Hypothalamus (tissue), 51 donors: ENCODE measurements around the gene SEMA3G.

Experiments
- DNase-seq, 51 donors: peaks; one replicate each; lab custom pipeline; 2025; lab: John Stamatoyannopoulos, UW

The SEMA3G gene

DNA sequence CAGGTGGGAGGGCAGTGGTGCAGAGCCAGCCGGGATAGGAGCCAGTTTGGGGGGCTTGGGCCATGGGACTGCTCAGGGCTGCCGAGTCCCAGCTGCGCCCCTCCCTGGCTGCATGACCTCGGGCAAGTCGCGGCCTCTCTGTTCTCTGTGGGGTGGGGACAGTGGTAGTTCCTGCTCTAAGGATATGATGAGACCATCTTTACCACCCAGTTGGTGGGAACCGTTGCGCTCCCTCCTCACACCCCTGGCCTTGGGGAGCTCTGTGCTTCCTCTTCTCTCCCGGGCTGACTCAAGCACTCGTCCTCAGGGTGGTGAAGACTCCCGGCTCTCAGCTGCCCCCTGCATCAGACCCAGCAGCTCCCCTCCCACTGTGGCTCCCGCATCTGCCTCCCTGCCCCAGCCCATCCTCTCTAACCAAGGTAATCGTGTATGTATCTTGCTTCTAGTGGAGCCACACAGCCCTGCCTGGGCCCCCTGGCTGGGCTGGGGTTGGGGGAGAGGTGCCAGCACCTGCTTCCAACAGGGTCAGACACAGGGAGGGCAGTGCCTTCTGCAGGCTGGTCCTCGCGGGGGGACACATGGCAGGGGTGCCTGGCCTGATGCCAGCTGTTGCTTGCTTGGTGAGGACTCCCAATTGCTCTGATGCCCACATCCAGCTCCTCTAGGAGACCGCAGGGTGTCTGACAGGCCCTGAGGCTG is 35.1 kb upstream of the SEMA3G start:
- no peak for DNase-seq

DNA sequence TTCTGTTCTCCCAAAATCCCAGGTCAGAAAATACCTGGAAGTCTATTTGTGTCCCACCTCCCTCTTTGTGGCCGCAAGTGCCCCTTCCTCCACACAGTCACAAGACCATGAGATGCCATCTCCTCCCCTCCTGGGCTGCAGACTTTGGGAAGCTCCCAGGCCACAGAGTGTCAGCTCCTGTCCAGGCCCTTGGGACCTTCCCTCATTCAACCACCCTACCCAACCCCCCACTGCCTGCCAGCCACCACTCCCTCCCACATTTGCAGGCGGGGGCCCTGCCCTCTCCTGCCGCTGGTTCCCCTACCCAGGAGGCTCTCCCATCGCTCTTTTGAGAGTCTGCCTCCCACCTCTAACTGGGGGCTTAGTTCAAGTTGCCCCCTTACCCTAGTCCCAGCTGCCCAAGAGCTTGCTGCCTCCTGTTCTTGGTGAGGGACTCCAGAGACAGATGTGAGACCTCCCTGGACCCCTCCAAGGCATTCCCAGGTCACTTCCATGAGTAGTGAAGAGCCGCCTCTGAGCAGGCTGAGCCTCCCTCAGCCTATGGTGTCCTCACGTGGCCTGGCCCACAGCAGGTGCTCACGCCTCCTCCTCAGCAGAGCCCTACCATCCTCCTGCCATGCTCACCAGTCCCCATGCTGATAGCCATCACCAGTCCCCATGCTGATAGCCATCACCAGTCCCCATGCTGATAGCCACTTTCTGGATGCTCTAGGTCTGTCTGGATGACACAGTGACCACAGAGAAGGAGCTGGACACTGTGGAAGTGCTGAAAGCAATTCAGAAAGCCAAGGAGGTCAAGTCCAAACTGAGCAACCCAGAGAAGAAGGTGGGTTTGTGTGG is 34.4 kb upstream of the SEMA3G start:
- DNase-seq = no peak

DNA sequence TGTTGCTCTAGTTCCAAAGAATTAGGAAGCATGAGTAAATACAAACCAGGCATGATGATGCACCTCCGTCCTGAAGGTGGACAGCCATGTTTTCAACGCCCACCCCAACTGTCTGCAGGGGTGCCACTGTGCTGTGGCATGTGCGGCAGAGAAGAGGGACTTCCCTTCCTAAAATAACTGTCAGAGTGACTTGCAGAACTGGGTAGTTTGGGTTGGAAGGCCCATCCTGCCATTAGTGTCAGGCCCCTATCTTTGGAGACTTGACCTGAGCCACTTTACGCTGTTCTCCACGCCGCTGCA is 32.8 kb upstream of the SEMA3G start:
- no peak for DNase-seq

DNA sequence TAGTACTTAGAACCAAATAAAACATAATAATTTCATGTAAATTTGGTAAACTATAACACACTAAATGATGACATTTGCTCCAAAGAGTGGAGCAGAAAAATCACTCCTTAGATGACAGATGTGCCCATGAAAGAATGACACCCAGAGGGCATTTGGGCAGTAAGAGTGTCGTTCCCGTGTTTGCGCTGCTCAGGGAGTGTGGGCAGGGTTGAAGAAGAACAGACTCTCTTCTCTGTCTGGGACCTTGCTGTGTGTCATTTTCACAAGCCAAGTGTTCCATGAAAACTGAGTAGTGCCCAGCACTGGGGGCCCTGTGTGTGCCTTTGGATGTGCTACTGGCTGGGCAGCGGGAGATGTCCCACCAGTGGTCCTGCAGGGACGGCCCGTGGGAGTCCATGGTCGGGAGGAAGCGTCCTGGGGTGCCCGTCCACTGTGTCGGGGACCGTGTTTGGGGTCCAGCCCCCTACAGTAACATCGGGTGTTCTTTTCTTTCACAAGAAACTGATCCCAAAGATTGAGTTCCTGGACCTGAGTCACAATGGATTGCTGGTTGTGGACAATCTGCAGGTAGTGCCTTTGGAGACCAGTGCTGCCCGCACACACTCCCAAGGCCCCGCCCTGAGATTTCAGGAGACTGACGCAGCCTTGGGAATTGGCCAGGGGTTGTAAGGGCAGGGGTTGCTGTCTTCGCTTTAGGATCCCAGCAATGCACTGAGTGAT is 32.3 kb upstream of the SEMA3G start:
- DNase-seq = no peak

DNA sequence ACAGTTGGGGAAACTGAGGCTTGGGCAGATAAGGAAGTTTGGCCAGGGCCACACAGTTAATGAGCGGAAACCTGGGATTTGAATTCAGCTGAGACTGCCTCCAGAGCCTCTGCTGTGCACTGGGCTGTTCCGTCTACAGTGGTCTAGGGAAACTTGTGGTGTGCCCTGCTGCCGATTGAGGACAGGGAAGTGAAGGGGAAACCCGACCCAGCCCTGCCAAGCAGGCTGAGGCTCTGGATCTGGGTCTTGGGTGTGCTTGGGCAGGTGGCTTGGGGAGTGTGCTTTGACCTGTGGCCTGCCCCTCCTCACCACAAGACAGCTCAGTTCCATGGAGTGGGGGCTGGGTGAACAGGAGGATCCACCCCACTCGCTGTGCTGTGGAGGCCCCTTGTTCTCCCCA is 28.1 kb upstream of the SEMA3G start:
- DNase-seq = no peak

DNA sequence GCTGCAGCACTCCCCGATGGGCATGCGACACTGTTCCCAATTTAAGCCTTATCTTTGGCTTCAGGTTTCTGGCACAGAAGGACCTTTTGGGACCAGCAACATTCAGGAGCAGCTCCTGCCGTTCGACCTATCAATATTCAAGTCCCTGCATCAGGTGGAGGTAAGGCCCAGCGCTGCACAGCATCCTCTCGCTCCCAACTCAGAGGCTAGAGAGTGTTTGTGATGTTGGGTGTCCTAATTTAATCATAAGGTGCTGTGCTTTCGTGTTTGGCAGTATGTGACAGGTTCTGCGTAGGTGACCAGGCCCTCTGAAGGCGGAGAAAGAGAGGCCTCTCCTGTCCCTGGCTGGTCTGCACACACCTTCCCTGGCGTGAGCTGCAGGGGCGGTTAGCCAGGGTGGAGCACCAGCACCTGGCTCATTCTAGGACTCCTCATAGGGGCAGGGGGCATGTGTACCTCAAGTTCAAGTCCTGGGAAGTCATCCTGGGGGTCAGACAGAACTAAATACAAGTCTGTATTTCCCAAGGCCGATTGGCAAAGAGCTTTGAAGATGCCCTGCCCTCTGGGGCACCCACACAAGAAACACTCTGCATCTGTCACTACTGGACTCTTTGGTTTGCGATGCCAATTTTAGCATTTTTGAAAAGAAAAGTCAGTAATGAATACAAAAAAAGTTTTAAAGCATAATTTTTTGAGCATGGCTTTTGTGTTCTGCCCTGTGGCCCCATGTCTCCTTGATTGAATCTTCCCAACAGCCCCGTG is 27.5 kb upstream of the SEMA3G start:
- DNase-seq = no peak

DNA sequence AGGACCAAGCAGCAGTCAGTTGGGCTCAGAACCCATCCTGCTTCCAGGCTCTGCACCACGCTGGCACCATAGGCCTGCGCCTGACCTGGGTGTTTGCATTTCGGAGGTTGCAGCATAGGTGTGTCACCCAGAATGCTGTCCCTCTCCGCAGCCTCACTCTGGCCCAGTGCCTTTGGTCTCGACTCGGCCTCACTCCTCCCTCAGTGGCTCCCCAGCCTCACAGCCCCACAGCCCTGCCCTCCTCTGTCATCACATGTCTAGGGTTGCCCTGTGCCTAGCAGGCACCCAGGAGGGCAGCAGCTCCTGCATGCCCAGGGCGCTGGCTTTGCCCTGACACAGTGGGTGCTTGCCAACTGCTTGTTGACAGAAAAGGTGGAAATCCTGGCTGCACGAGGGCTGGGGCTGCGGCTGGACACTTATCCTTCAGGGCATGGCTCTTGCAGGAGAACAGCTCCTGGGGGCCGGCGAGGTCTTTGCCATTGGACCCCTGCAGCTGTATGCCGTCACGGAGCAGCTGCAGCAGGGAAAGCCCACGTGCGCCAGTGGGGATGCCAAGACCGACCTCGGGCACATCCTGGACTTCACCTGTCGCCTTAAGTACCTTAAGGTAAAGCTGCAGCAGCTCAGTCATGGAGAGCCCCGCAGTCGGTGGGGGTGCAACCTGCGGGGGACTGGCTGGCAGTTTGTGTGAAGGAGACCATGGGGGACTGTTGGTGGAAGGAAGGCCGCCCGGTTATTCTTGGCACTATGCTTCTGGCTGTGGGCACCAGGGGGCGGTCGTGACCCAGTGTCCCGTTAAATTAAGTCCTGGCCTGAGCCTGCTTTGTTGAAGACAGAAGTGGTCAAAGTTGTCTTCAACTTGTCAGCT is 26.7 kb upstream of the SEMA3G start:
- peak in 31 of 51 donors; percentile 7 to 75 (median 37) for DNase-seq

DNA sequence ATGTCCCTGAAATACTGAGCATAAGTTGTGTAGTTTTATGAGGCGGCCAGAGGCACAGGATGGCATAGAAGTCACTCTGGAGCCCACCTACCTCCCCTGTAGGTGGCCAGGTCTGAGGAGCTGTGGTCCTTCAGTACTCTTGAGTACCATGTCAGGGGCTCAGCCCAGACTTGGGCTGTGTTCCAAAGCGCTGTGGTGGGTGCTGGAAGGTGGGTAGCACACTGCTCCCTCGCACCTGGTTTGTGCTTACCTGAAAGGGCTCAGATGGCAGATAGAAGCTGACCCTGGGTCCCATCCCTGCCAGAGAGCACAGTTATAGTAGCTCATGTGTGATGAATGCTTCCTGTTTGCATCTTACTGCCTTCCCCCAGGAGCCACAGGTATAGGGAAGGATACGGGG is 26.0 kb upstream of the SEMA3G start:
- no peak for DNase-seq

DNA sequence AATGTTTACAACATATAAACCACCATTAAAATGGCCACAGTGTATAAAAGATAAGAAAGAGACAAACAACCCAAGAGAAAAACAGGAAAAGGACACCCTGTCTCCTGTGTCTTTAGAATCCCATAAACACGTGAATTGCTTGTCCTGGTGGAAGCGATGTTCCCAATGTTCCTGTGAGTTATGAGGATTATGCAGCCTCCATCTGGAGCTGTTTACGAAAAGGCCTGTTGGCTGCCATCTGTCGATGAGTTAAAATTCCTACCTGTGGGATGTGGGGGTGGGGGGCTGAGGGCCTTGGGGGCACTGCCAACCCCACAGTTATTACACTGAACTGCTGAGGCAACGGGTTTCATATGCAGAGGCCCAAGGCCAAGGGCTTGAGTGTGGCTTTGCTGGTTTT is 24.1 kb upstream of the SEMA3G start:
- no peak for DNase-seq

DNA sequence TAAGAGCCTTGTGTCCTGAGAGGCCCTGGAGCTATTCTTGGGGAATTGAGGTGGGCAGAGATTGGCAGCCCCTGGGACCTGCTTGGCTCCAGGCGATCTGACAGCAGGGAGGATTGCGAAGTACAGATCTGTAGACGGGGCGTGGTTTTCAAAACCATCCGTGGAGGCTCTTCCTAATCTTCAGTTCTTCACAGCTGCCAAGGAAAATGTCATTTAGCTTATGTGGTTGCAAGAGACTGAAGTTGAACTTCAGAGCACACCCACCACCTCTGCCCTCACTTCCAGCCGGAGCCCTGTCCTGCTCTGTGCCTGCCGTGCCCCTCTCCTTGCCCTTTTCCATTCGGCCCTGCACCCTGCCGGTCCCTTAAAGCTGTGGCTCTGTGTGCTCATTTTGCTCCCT is 23.4 kb upstream of the SEMA3G start:
- DNase-seq = no peak

DNA sequence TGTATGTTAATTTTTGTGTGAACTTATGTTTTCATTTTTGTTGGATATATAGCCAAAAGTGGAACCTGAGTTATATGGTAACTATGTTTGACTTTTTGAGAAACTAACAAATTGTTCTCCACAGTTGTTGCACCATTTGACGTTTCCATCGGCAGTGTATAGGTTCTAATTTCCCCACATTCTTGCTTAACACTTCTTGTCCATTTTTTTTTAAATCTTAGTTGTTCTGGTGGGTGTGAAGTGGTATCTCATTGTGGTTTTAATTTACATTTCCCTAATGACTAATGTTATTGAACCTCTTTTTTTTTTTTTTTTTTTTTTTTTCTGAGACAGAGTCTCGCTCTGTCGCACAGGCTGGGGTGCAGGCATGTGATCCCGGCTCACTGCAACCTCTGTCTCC is 18.5 kb upstream of the SEMA3G start:
- no peak for DNase-seq

DNA sequence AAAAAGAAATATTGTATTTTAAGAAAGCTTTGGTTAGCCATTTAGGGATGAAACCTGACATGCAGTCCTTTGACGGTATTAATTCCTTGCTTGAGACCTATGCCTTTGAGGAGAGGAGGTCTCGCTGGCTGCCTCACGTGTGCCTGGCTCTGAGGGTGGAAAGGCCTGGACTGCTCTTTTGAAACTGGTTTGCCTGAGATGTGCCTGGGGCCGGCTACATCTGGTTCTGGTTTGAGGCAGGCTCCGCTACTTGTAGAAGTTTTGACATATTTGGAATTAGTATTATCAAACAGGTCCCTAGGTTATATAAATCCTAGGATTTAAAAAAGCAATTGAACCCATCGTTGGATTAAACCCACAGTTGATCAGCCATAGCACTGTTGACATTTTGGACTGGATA is 17.0 kb upstream of the SEMA3G start:
- DNase-seq = no peak

DNA sequence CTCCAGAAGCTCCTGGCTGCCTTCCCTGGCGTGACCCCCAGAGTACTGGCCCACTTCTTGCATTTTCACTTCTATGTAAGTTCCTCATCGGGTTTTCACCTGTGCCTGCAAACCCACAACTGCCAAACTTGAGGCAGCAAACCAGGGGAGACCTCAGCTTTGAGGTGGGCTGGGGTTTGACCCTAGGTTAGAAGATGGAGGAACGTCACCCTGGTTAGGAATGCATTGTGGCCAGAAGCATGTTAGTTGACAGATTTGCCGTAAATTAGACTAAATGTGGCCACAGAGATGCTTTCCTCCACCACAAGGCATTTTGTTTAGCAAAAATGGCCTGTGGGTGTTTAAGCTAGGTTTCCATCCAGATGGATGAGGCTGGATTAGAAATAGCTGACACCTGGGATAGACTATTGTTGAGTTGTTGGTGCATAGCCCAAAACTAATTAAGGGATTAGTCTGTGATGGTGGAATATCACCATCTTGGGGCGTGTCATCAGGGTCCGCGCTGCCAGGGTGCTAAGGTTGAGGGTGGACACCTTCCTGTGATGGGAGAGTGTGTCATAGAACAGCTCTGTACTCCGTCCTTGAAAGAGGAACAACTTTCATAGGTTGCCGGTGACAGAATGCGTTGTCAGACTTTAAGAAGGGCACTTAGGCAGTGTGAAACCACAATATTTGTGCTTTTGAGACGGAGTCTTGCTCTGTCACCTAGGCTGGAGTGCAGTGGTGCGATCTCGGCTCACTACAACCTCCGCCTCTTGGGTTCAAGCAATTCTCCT is 14.1 kb upstream of the SEMA3G start:
- no peak for DNase-seq

DNA sequence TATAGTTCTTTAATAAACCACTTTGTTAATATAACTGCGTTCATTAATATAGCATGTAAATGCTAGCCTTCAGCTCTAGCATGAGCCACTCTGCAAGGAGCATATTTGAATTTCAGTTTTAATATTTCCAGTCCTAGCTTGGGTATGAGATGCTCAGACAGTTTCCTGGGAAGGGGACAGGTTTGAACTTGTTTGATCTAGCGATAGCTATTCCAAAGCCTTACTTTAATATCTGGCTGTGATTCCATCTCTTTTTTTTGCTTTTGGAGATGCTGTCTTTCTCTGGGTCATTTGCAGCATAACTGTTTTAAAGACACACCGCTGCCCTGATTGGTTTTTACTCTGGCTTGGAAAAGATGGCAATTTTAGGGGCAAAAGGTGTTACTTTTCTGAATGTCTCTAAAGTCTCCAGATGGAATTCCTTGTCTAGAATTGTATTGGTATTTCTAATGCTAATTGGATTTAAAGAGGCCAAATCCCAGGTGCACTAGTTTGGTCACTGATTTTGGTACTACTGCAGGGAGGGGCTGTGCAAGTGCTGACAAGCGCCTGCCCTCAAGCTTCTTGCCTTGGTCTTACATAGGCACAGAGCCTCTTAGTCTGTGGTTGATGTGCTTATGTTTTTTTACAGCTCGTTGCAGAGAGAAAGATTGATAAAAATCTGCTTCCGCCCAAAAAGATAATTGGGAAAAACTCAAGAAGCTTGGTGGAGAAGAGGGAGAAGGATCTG is 13.3 kb upstream of the SEMA3G start:
- no peak for DNase-seq

DNA sequence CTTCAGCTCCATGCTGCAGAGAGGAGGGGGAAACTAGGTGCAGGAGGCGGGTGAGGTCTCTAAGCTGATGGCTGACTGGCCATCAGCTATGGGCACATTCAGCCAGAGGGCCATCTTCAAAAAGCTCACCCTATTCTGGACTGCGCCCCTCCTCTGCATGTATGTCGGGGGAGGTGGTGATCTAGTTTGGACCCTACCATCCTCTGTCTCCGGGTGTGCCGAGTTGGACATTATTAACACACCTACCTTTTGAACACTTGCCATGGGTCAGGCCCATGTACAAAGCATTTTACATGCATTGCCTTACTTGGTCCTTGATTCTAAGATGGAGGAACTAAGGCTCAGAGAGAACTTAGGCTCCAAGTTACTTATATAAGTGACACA is 11.9 kb upstream of the SEMA3G start:
- DNase-seq = peak in 1 of 51 donors; percentile 24

DNA sequence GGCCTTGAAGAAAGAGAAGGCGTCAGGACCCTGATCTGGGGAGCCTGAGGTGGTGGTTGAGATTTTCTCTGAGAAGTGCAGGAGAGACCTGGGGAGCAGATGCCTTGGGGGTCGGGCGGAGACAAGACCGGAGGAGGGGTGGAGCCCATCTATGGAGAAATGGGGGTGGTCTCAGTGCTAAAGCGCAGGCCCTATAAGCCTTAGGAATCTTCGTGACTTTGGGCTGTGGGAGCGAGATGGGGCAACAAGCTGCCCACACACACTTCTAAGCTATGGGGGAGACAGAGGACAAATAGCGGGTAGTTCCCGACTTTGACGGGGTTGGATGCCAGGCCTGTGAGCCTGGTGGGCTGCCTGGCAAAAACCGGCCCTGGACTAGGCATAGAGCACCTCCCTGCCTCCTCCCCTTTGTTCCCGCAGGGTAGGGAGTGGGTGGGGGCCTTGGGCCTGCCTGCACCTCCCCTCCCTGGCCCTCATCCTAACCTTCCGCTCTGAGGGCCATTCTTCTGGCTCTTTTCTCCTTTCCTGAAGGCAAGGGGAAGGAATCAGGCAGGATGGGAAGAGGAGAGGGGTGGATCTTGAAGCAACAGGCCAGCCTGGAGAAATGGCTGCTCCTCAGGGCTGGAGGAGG is 11.4 kb upstream of the SEMA3G start:
- DNase-seq = peak in 14 of 51 donors; percentile 10 to 71 (median 30)

DNA sequence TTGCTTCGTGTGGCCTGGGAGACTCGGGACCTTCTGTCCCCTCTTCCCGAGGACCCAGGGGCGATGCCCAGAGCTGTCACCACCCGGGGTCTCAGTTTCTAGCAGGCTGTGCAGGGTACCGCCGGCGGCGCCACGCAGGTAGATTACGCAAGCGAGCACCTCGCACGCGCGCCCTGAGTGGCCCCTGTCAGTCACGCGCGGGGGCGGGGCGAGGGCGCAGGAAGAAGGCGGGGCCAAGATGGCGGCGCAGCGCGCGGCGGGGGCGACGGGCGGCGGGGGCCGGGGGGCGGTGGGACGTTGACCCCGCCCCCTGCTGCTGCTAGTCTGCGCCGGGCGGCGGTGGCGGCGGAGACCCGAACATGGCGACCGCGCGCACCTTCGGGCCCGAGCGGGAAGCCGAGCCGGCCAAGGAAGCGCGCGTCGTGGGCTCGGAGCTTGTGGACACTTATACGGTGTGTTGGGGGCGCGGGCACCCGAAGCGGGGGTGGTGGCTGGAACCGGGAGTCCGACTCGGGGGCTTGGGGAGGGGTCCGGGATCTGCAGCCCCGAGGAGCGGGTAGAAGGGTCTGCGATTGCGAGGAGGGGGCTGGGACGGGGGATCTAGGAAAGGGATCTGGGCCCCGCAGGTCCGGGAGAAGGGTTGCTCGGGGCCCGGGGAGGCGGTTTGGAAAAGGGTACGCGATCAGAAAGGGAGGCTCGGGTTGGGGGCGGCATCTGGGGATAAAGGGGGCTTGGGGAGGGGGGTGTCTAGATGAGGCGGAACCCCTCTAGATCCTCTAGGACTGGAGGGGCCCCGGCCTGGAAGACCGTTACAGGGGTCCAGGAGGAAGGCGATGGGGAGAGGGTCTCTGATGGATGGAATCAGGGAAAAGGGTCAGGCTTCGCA is 10.6 kb upstream of the SEMA3G start, which contains the start of gene NISCH:
TSS of gene NISCH (plus strand) at position 322 of the 886 bp plus-strand sequence. CDS start at position 360, 38 bp downstream.
- peak; percentile 13 to 88 (median 70) for DNase-seq
